Activated T-cell treated with anti-CD3 and anti-CD28 coated beads, Interleukin-2, amount 50 U/mL, for 72 hours (primary cell): Measurements from ENCODE around the gene ITGB5. TPM values are rescaled to one million over a fixed set of nuclear protein-coding genes. Genes with fewer than 3 reads are reported as not detected.

Source experiments
- ATAC-seq, 2 donors: fragments of 150-1000 bp; cut with Tn5 transposase; replicated peaks in 1 of 2; 2 replicates each; pipeline ENCODE4 v1.10.0; 2021; ENCODE audit warnings: moderate library complexity in 2 of 2, mild to moderate bottlenecking in 1 of 2
- DNase-seq, 2 donors: peaks; one replicate each; pipeline ENCODE4 v3.0.0; 2021 to 2022; ENCODE audit warnings: mixed read lengths in 1 of 2
- H3K27ac Mint-ChIP-seq: one replicate; pipeline ENCODE4 v1.8.0; 2022; ENCODE audit warnings: mild to moderate bottlenecking, moderate library complexity, mixed read lengths
- H3K27me3 Mint-ChIP-seq: one replicate; pipeline ENCODE4 v1.8.0; 2022; ENCODE audit warnings: low read depth, mixed read lengths
- H3K36me3 Mint-ChIP-seq, 2 donors: one replicate each; pipeline ENCODE4 v1.8.0; 2022; ENCODE audit warnings: mixed read lengths in 2 of 2, mild to moderate bottlenecking in 1 of 2; ENCODE audit not compliant: insufficient read depth in 2 of 2
- H3K4me1 Mint-ChIP-seq: one replicate; pipeline ENCODE4 v1.8.0; 2022; ENCODE audit warnings: low read depth, mixed read lengths
- H3K4me3 Mint-ChIP-seq, 2 donors: one replicate each; pipeline ENCODE4 v1.8.0; 2022; ENCODE audit warnings: mild to moderate bottlenecking in 2 of 2, mixed read lengths in 2 of 2, moderate library complexity in 2 of 2
- H3K9me3 Mint-ChIP-seq, 2 donors: one replicate each; pipeline ENCODE4 v1.8.0; 2022; ENCODE audit warnings: mixed read lengths in 2 of 2
- total RNA-seq, 2 donors: library from RNA; stranded (reverse); gene quantifications; one replicate each; pipeline ENCODE4 v1.2.3, GENCODE V29; 2022

Gene ITGB5
- total RNA-seq: 1 to 10 TPM in 1 of 2 donors, under 1 TPM in 1; 0.65 to 1.6 TPM

- ATAC-seq: peak; percentile 75 to 77
- peaks cover 58% of the 10 kb centered on the region for H3K27me3 Mint-ChIP-seq
These were observed at the start of gene ITGB5 for GRCh38 chr3:124887177-124887931. TSS of gene ITGB5 (minus strand) at chr3:124887365. CDS start at chr3:124887000, 365 bp downstream.

GRCh38 chr3:124935794-124936542 is 48.8 kb upstream of the ITGB5 start:
- Mint-ChIP-seq H3K4me1 (no peaks in the 10 kb centered on the region), H3K27me3 (peaks cover 32% of the 10 kb centered on the region), H3K9me3 (no peaks in the 10 kb centered on the region), H3K27ac (no peak overlapping the region), H3K36me3 (no peaks in the 10 kb centered on the region), H3K4me3 (no peak overlapping the region)
- DNase-seq: no peak
- ATAC-seq: no peak

More at GRCh38 chr3:124887177-124887931, at the start of gene ITGB5:
- peak; percentile 40 to 46 for DNase-seq
- H3K4me1 Mint-ChIP-seq: no peaks in the 10 kb centered on the region
- no peaks in the 10 kb centered on the region for H3K9me3 Mint-ChIP-seq
- H3K36me3 Mint-ChIP-seq: no peaks in the 10 kb centered on the region
- peak within 1 kb of the TSS; percentile 78 to 85 for H3K4me3 Mint-ChIP-seq
- no peak within 1 kb of the TSS for H3K27ac Mint-ChIP-seq

- H3K27ac Mint-ChIP-seq: no peak overlapping the region
- DNase-seq (no peak), ATAC-seq (no peak)
- no peak overlapping the region for H3K4me3 Mint-ChIP-seq
- no peaks in the 10 kb centered on the region for H3K9me3 Mint-ChIP-seq
- peaks cover 32% of the 10 kb centered on the region for H3K27me3 Mint-ChIP-seq
- no peaks in the 10 kb centered on the region for H3K36me3 Mint-ChIP-seq
- H3K4me1 Mint-ChIP-seq: no peaks in the 10 kb centered on the region
These were observed 48.1 kb upstream of the ITGB5 start for GRCh38 chr3:124935264-124935663.

GRCh38 chr3:124934577-124934976 is 47.4 kb upstream of the ITGB5 start, which contains the start of gene MUC13:
TSS of gene MUC13 (minus strand) at chr3:124934751. CDS start at chr3:124934712, 39 bp downstream.
- DNase-seq: no peak
- Mint-ChIP-seq H3K27ac (no peak within 1 kb of the TSS), H3K4me3 (no peak within 1 kb of the TSS), H3K4me1 (no peaks in the 10 kb centered on the region), H3K36me3 (no peaks in the 10 kb centered on the region), H3K27me3 (peaks cover 37% of the 10 kb centered on the region), H3K9me3 (no peaks in the 10 kb centered on the region)
- ATAC-seq: no peak

GRCh38 chr3:124928333-124929202 is 41.4 kb upstream of the ITGB5 start:
- Mint-ChIP-seq H3K36me3 (no peaks in the 10 kb centered on the region), H3K4me3 (no peak overlapping the region), H3K4me1 (peaks cover 5% of the 10 kb centered on the region), H3K9me3 (no peaks in the 10 kb centered on the region), H3K27me3 (peaks cover 34% of the 10 kb centered on the region), H3K27ac (peak overlapping the region; percentile 44)
- ATAC-seq (peak; percentile 32 to 47), DNase-seq (peak; percentile 58 to 62)

GRCh38 chr3:124927574-124928045 is 40.4 kb upstream of the ITGB5 start:
- peaks cover 29% of the 10 kb centered on the region for H3K27me3 Mint-ChIP-seq
- no peaks in the 10 kb centered on the region for H3K36me3 Mint-ChIP-seq
- H3K4me1 Mint-ChIP-seq: peaks cover 5% of the 10 kb centered on the region
- ATAC-seq (no peak), DNase-seq (no peak)
- no peak overlapping the region for H3K4me3 Mint-ChIP-seq
- H3K27ac Mint-ChIP-seq: no peak overlapping the region
- H3K9me3 Mint-ChIP-seq: no peaks in the 10 kb centered on the region

GRCh38 chr3:124926426-124927101 is 39.4 kb upstream of the ITGB5 start:
- H3K27ac Mint-ChIP-seq: no peak overlapping the region
- no peak for ATAC-seq
- peaks cover 5% of the 10 kb centered on the region for H3K4me1 Mint-ChIP-seq
- peaks cover 29% of the 10 kb centered on the region for H3K27me3 Mint-ChIP-seq
- DNase-seq: no peak
- H3K36me3 Mint-ChIP-seq: no peaks in the 10 kb centered on the region
- no peaks in the 10 kb centered on the region for H3K9me3 Mint-ChIP-seq
- no peak overlapping the region for H3K4me3 Mint-ChIP-seq

- H3K4me3 Mint-ChIP-seq: no peak overlapping the region
- H3K27ac Mint-ChIP-seq: no peak overlapping the region
- H3K4me1 Mint-ChIP-seq: peaks cover 5% of the 10 kb centered on the region
- H3K27me3 Mint-ChIP-seq: peaks cover 26% of the 10 kb centered on the region
- no peaks in the 10 kb centered on the region for H3K9me3 Mint-ChIP-seq
- DNase-seq (no peak), ATAC-seq (no peak)
- no peaks in the 10 kb centered on the region for H3K36me3 Mint-ChIP-seq
These were observed 37.6 kb upstream of the ITGB5 start for GRCh38 chr3:124924741-124925140.

GRCh38 chr3:124923833-124924232 is 36.7 kb upstream of the ITGB5 start:
- Mint-ChIP-seq H3K27me3 (peaks cover 22% of the 10 kb centered on the region), H3K27ac (no peak overlapping the region), H3K4me3 (no peak overlapping the region), H3K9me3 (no peaks in the 10 kb centered on the region), H3K4me1 (peaks cover 5% of the 10 kb centered on the region), H3K36me3 (no peaks in the 10 kb centered on the region)
- DNase-seq: no peak
- ATAC-seq: no peak

GRCh38 chr3:124920718-124921117 is 33.6 kb upstream of the ITGB5 start:
- Mint-ChIP-seq H3K36me3 (no peaks in the 10 kb centered on the region), H3K4me3 (no peak overlapping the region)

GRCh38 chr3:124919756-124920155 is 32.6 kb upstream of the ITGB5 start:
- no peak for ATAC-seq
- H3K4me1 Mint-ChIP-seq: no peaks in the 10 kb centered on the region
- peaks cover 15% of the 10 kb centered on the region for H3K27me3 Mint-ChIP-seq
- H3K9me3 Mint-ChIP-seq: no peaks in the 10 kb centered on the region
- no peak for DNase-seq
- H3K27ac Mint-ChIP-seq: no peak overlapping the region
- H3K4me3 Mint-ChIP-seq: no peak overlapping the region
- H3K36me3 Mint-ChIP-seq: no peaks in the 10 kb centered on the region

More at GRCh38 chr3:124920718-124921117, 33.6 kb upstream of the ITGB5 start:
- ATAC-seq (no peak), DNase-seq (no peak)
- no peak overlapping the region for H3K27ac Mint-ChIP-seq
- no peaks in the 10 kb centered on the region for H3K9me3 Mint-ChIP-seq
- H3K4me1 Mint-ChIP-seq: no peaks in the 10 kb centered on the region
- H3K27me3 Mint-ChIP-seq: peaks cover 15% of the 10 kb centered on the region

- Mint-ChIP-seq H3K4me1 (no peaks in the 10 kb centered on the region), H3K36me3 (no peaks in the 10 kb centered on the region), H3K27ac (no peak overlapping the region), H3K27me3 (peaks cover 5% of the 10 kb centered on the region), H3K9me3 (no peaks in the 10 kb centered on the region), H3K4me3 (no peak overlapping the region)
- no peak for ATAC-seq
- DNase-seq: no peak
These were observed 31.4 kb upstream of the ITGB5 start for GRCh38 chr3:124918524-124918923.
